ENCODE results near the gene PKD1L1. TPM values are rescaled to one million over a fixed set of nuclear protein-coding genes. Genes with fewer than 3 reads are reported as not detected.

PKD1L1 gene
- total RNA-seq, 2 donors from 2014 or later = 0.59 to 40.9 TPM

DNA sequence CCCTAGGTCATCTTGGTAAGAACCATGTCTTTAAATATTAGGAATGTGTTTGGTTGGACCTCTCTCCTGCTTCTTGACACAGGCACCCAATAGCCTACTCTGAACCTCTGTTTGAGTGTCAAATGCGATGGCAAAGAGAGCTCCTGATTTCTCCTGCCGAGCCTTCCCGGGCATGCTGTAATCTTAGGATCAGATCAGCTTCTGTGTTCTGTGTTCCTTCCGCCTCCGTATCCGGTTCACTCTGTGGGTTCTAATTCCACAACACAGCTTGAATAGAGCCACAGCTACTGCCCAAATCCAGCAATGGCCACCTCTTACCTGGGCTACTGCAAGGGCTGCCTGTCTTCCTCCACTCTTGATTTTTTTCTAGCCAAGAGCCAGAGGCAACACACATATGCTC, 201.1 kb downstream of the PKD1L1 start:
- intact Hi-C loops (cut with DNase I) = no loop called here

DNA sequence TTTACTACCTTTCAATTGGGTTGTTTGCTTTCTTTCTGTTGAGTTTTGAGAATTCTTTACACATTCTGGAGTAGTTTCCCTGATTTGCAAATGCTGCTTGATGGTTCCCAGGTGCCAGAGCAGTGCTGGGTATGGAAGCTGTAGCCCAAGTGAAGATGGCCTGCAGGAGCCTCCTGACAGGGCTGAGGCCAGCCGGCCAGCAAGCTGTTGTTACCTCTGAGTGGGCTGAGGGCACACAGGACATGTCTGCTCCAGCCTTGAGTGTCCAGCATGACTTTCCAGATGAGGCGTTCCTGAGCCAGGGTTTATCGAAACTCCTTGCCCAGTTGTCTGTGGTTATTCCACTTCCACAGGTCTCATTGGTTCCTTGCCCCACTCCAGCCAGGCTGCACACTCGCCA, 201.8 kb downstream of the PKD1L1 start:
- TF ChIP-seq, protein P1, sequence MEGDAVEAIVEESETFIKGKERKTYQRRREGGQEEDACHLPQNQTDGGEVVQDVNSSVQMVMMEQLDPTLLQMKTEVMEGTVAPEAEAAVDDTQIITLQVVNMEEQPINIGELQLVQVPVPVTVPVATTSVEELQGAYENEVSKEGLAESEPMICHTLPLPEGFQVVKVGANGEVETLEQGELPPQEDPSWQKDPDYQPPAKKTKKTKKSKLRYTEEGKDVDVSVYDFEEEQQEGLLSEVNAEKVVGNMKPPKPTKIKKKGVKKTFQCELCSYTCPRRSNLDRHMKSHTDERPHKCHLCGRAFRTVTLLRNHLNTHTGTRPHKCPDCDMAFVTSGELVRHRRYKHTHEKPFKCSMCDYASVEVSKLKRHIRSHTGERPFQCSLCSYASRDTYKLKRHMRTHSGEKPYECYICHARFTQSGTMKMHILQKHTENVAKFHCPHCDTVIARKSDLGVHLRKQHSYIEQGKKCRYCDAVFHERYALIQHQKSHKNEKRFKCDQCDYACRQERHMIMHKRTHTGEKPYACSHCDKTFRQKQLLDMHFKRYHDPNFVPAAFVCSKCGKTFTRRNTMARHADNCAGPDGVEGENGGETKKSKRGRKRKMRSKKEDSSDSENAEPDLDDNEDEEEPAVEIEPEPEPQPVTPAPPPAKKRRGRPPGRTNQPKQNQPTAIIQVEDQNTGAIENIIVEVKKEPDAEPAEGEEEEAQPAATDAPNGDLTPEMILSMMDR (IDR thresholded peaks at IDR 0.05) = no peak
- TF ChIP-seq POLR2A (IDR thresholded peaks at IDR 0.05) (no peak), POLR2AphosphoS5 (IDR thresholded peaks at IDR 0.05) (no peak)

More for the DNA sequence above, 201.1 kb downstream of the PKD1L1 start:
- DNase-seq (ENCODE audit: low spot score) = no peak
- Histone ChIP-seq H3K9me3 (no peaks in the 10 kb centered on the region), H3K4me1 (replicated peaks) (peaks cover 3% of the 10 kb centered on the region), H3K4me3 (no peak overlapping the region), H3K27me3 (replicated peaks; ENCODE audit: insufficient read depth) (no peaks in the 10 kb centered on the region), H3K27ac (no peak overlapping the region), H3K36me3 (no peaks in the 10 kb centered on the region)
- WGBS = 56% methylated on average over 6 of the region's 6 CpGs
- no peak for TF ChIP-seq POLR2AphosphoS5 (IDR thresholded peaks at IDR 0.05)
- TF ChIP-seq, protein P1 (IDR thresholded peaks at IDR 0.05) = no peak
- no peak for TF ChIP-seq POLR2A (IDR thresholded peaks at IDR 0.05)

DNA sequence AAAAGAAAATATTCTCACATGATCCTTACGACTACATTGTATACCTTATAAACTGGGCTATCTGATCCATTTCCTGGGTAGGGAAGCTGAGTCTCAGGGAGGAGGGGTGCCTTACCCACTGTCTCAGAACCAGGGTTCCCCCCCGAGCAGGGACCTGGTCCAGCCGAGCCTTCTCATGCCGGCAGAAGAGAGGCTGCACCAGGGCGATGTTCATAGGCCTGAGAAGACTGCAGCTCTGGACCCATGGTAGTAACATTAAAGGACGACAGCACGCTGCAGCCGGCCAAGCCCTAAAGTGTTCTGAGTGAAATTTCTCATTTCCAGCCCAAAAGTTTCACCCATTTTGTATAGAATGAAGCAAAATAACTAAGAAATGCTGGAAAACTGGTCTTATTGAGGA, 203.4 kb downstream of the PKD1L1 start:
- Histone ChIP-seq H3K36me3 (no peaks in the 10 kb centered on the region), H3K9me3 (no peaks in the 10 kb centered on the region), H3K27me3 (replicated peaks; ENCODE audit: insufficient read depth) (no peaks in the 10 kb centered on the region), H3K27ac (no peak overlapping the region), H3K4me3 (no peak overlapping the region), H3K4me1 (replicated peaks) (peaks cover 3% of the 10 kb centered on the region)
- intact Hi-C loops (cut with DNase I) = no loop called here
- TF ChIP-seq POLR2A (IDR thresholded peaks at IDR 0.05) (no peak), POLR2AphosphoS5 (IDR thresholded peaks at IDR 0.05) (no peak)
- TF ChIP-seq, protein P1 (IDR thresholded peaks at IDR 0.05) = no peak
- no peak for DNase-seq (ENCODE audit: low spot score)
- WGBS = 91% methylated on average over 8 of the region's 8 CpGs

More for the DNA sequence above, 201.8 kb downstream of the PKD1L1 start:
- Histone ChIP-seq H3K9me3 (no peaks in the 10 kb centered on the region), H3K27me3 (replicated peaks; ENCODE audit: insufficient read depth) (no peaks in the 10 kb centered on the region), H3K4me1 (replicated peaks) (peaks cover 3% of the 10 kb centered on the region), H3K4me3 (no peak overlapping the region), H3K36me3 (no peaks in the 10 kb centered on the region), H3K27ac (no peak overlapping the region)
- intact Hi-C loops (cut with DNase I) = no loop called here
- DNase-seq (ENCODE audit: low spot score) = no peak
- WGBS = 94% methylated on average over 3 of the region's 4 CpGs

DNA sequence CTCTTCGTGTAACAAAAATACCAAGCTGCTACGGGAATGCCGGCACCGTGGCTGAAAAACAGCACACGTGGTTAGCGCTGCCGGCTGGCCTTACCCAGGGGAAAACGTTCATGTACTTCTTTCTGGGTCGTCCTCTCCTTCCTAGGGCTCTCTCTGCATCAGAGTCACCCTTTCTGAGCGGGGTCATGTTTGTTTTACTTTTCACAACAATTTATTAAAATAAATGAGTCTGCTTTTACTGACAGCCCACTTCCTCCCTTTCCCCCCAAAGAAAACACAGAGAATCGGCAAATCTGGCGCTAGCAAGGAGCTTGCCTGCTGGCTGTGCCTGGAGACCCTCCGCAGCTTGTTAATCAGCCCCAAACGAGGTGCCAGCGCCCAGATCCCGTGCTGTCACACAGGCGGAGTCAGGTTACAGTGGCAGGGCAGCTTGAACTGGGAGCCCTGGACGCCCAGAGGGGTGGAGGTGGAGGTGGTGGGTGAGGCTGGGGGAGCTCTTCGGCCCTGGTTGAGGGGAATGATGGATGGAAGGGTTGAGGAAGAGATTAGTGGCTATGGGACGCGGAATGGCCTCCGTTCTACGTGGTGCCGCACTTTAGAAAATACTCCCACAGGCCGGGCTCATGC, 204.2 kb downstream of the PKD1L1 start:
- Histone ChIP-seq H3K36me3 (no peaks in the 10 kb centered on the region), H3K9me3 (no peaks in the 10 kb centered on the region), H3K27ac (no peak overlapping the region), H3K27me3 (replicated peaks; ENCODE audit: insufficient read depth) (no peaks in the 10 kb centered on the region), H3K4me1 (replicated peaks) (peaks cover 3% of the 10 kb centered on the region), H3K4me3 (no peak overlapping the region)
- TF ChIP-seq POLR2AphosphoS5 (IDR thresholded peaks at IDR 0.05) (no peak), POLR2A (IDR thresholded peaks at IDR 0.05) (no peak)
- TF ChIP-seq, protein P1 (IDR thresholded peaks at IDR 0.05) = no peak
- 45% methylated on average over 25 of the region's 25 CpGs for WGBS
- DNase-seq (ENCODE audit: low spot score) = no peak
- intact Hi-C loops (cut with DNase I) = no loop called here

DNA sequence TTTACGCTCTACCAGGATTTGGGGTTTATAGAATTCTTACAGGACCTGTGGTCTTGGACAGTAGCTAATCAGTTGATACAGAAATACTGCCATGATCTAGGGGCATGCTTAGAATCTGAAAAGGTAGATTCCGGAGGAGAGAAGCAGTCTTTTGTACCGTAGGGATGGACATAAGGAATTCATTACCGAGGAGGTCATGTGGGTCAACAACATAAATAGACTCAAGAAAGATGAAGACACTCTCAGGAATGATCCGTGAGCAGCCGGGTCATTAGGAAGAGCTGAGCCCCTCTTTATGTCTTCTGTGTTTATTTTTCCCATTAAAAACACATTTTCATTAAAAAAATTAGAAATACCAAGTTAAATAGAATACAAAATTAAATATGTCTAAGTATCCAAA, 206.3 kb downstream of the PKD1L1 start:
- Histone ChIP-seq H3K4me1 (replicated peaks) (peaks cover 3% of the 10 kb centered on the region), H3K36me3 (no peaks in the 10 kb centered on the region), H3K27ac (no peak overlapping the region), H3K9me3 (no peaks in the 10 kb centered on the region), H3K4me3 (no peak overlapping the region), H3K27me3 (replicated peaks; ENCODE audit: insufficient read depth) (no peaks in the 10 kb centered on the region)
- WGBS = 73% methylated on average over 6 of the region's 6 CpGs
- no peak for DNase-seq (ENCODE audit: low spot score)
- TF ChIP-seq, protein P1 (IDR thresholded peaks at IDR 0.05) = no peak
- TF ChIP-seq POLR2AphosphoS5 (IDR thresholded peaks at IDR 0.05) (no peak), POLR2A (IDR thresholded peaks at IDR 0.05) (no peak)
- intact Hi-C loops (cut with DNase I) = no loop called here

Data from prostate gland (tissue), 2 donors.